Mononuclear cell (primary cell): ENCODE measurements around the gene SYNGR3. TPM values are rescaled to one million over a fixed set of nuclear protein-coding genes. Genes with fewer than 3 reads are reported as not detected.

ENCODE experiments used
- H3K27me3 ChIP-seq: 2 replicates; pipeline ENCODE4 v1.6.0; 2011; ENCODE audit warnings: low read length, control low read depth; ENCODE audit not compliant: insufficient read depth
- H3K4me1 ChIP-seq: 2 replicates; pipeline ENCODE4 v1.5.1; 2011; ENCODE audit warnings: mild to moderate bottlenecking, low read length, control low read depth; ENCODE audit not compliant: insufficient read depth
- H3K4me3 ChIP-seq: 2 replicates; pipeline ENCODE4 v1.5.1; 2011; ENCODE audit warnings: mild to moderate bottlenecking, low read length, moderate library complexity
- H3K9me3 ChIP-seq: 2 replicates; pipeline ENCODE4 v1.5.1; 2011; ENCODE audit warnings: low read depth, mild to moderate bottlenecking, control low read depth, low read length
- total RNA-seq: library from RNA; depleted of rRNA; stranded (reverse); fragments of >200 nt; gene quantifications from one replicate; pipeline ENCODE4 v1.2.3, GENCODE V29; 2012

Gene SYNGR3
- total RNA-seq, 1 donor: 2.9 TPM

DNA sequence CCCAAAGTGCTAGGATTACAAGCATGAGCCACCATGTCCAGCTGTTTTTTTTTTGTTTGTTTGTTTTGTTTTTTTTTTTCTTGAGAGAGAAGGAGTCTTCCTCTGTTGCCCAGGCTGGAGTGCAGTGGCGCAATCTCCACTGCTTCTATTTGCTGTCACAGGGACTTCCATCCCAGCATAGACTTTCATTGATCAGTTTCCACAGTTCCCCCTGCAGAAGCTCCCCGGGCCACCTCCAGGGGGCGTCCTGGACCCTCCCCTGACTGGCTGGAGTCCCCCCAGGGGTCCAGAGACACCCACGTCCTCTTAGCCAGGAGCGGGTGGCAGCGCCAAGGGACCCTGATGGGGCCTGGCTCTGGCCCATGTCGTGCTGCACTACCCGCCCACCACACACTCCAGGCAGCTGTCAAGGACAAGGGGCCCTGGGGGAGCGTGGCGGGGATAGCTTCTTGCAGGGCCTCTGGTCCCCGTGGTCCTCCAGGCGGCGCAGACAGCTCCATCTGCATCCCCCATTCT, 26.7 kb downstream of the SYNGR3 start:
- no peak overlapping the region for H3K4me3 ChIP-seq
- H3K27me3 ChIP-seq: peaks cover 21% of the 10 kb centered on the region
- H3K4me1 ChIP-seq: peaks cover 21% of the 10 kb centered on the region
- no peaks in the 10 kb centered on the region for H3K9me3 ChIP-seq

DNA sequence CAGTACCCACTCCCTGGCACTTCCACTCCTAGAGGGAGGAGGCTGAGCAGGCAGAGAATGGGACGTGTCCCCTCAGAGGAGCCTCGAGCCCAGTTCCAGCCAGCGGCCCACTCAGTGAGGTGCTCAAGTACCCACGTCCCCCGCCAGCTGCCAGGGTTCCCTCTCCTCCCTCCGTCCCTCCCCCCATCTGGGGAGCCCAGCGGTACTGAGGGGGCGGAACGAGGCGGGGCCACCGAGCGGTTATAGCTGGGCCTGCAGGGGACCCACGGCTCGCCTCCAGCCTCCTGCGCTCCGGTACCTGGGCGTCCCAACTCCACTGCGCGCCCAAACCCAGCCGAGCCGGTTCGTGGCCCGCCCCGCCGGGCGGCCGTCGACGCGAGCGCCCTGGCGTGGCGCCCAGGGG, 29.7 kb downstream of the SYNGR3 start, which contains the start of gene NPW:
Gene NPW (plus strand): TSS at position 268 of the 403 bp plus-strand sequence.
- no peaks in the 10 kb centered on the region for H3K9me3 ChIP-seq
- peaks cover 38% of the 10 kb centered on the region for H3K4me1 ChIP-seq
- peaks cover 23% of the 10 kb centered on the region for H3K27me3 ChIP-seq
- no peak within 1 kb of the TSS for H3K4me3 ChIP-seq

GRCh38 chr16:2019921-2020831, 30.4 kb downstream of the SYNGR3 start:
- H3K27me3 ChIP-seq: peaks cover 23% of the 10 kb centered on the region
- H3K4me1 ChIP-seq: peaks cover 34% of the 10 kb centered on the region
- no peak overlapping the region for H3K4me3 ChIP-seq
- no peaks in the 10 kb centered on the region for H3K9me3 ChIP-seq

- H3K4me1 ChIP-seq: peaks cover 38% of the 10 kb centered on the region
- no peaks in the 10 kb centered on the region for H3K9me3 ChIP-seq
- no peak overlapping the region for H3K4me3 ChIP-seq
- peaks cover 37% of the 10 kb centered on the region for H3K27me3 ChIP-seq
Measured at GRCh38 chr16:2022723-2023091, 32.9 kb downstream of the SYNGR3 start.

DNA sequence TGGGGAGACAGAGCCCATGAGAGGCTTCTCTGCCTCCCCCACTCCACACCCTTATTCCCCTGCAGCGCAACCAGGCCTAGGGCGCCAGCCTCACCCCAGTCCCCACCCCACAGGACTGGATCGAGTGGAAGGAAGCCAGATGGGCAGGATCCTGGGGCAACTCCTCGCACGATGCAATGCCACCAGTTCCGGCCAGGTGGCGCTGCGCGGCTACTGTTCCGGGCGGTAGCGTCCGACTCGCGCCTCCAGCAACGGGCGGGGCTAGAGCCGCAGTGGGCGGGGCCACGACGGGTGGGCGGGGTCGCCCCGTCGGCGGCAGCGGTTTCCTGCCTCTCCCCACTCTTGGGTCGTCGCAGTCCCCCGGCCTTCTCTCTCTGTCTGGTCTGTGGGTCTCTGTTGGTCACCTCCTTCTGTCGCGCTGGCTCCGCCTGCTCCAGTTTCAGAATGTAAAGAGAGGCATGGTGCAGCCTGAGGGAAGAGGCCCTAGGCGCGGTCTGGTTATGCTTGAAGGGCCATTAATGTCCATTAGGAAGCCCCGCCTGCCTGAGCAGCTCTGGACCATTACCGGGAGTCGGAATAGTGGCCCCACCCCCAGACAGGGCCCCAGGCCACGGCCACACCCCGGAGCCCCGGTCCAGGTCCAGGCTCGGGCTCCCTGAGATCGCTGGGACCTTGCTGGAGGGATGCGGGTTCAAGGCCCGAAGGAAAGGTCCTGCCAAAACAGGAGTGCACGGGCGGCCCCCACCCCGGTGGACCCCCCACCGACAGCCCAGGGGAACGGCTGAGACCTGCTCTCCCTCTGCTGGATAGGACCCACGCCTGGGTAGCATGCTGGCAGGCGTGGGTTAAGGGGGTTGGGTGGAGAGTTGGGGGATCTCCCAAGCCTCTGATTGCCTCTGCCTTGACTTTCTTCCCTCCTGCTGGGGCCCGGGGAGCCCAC, 33.6 kb downstream of the SYNGR3 start:
- Histone ChIP-seq H3K27me3 (peaks cover 41% of the 10 kb centered on the region), H3K4me1 (peaks cover 38% of the 10 kb centered on the region), H3K9me3 (no peaks in the 10 kb centered on the region), H3K4me3 (peak overlapping the region; percentile 24)

GRCh38 chr16:2024032-2024420, 34.3 kb downstream of the SYNGR3 start:
- Histone ChIP-seq H3K9me3 (no peaks in the 10 kb centered on the region), H3K4me3 (no peak overlapping the region), H3K27me3 (peaks cover 38% of the 10 kb centered on the region), H3K4me1 (peaks cover 38% of the 10 kb centered on the region)

- Histone ChIP-seq H3K4me1 (peaks cover 34% of the 10 kb centered on the region), H3K27me3 (peaks cover 29% of the 10 kb centered on the region), H3K9me3 (no peaks in the 10 kb centered on the region), H3K4me3 (no peak overlapping the region)
Measured at GRCh38 chr16:2025251-2025650, 35.5 kb downstream of the SYNGR3 start.

- peaks cover 29% of the 10 kb centered on the region for H3K4me1 ChIP-seq
- peaks cover 23% of the 10 kb centered on the region for H3K27me3 ChIP-seq
- no peaks in the 10 kb centered on the region for H3K9me3 ChIP-seq
- no peak overlapping the region for H3K4me3 ChIP-seq
Measured at GRCh38 chr16:2025878-2026460, 36.2 kb downstream of the SYNGR3 start.

- Histone ChIP-seq H3K27me3 (peaks cover 20% of the 10 kb centered on the region), H3K9me3 (no peaks in the 10 kb centered on the region), H3K4me1 (peaks cover 29% of the 10 kb centered on the region), H3K4me3 (no peak within 1 kb of the TSS)
Measured at GRCh38 chr16:2026461-2027023, 36.8 kb downstream of the SYNGR3 start, which contains the start of gene NHERF2. Gene NHERF2 (plus strand): TSS chr16:2026902. CDS start chr16:2027006, 104 bp downstream.

- Histone ChIP-seq H3K9me3 (no peaks in the 10 kb centered on the region), H3K27me3 (peaks cover 18% of the 10 kb centered on the region), H3K4me3 (no peak overlapping the region), H3K4me1 (peaks cover 29% of the 10 kb centered on the region)
Measured at GRCh38 chr16:2027024-2028010, 37.5 kb downstream of the SYNGR3 start.

DNA sequence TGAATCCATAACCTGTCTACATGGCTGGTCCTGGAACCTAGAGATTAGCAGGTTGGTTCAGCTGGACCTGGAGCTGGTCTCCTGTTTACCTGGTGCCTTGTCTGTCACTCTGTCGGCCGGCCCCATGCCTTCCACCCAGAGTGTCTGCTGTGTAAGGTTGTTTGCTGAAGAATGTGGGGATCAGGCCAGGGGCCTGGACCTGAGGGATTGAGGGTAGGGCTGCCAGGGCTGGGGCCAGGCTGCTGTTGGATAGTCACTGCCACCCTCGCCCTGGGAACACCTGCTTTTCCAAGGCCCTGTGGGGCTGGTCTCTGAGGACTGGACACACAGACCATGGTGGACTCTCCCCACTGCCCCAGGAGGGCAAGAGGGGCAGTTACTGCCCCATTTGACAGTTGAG, 38.4 kb downstream of the SYNGR3 start:
- no peak overlapping the region for H3K4me3 ChIP-seq
- H3K9me3 ChIP-seq: no peaks in the 10 kb centered on the region
- H3K4me1 ChIP-seq: peaks cover 21% of the 10 kb centered on the region
- peaks cover 18% of the 10 kb centered on the region for H3K27me3 ChIP-seq

GRCh38 chr16:2028620-2029220, 39.0 kb downstream of the SYNGR3 start:
- Histone ChIP-seq H3K9me3 (no peaks in the 10 kb centered on the region), H3K4me3 (no peak overlapping the region), H3K4me1 (peaks cover 17% of the 10 kb centered on the region), H3K27me3 (peaks cover 18% of the 10 kb centered on the region)

- Histone ChIP-seq H3K4me3 (no peak overlapping the region), H3K9me3 (no peaks in the 10 kb centered on the region), H3K27me3 (peaks cover 18% of the 10 kb centered on the region), H3K4me1 (peaks cover 15% of the 10 kb centered on the region)
Measured at GRCh38 chr16:2029350-2029749, 39.6 kb downstream of the SYNGR3 start.
